GM18870 (cell line): Measurements from ENCODE around the gene HEATR5A.

ENCODE experiments used
- ATAC-seq: cut with Tn5 transposase; IDR thresholded peaks from one replicate; pipeline ENCODE4 v1.9.1; 2021; ENCODE audit warnings: moderate library complexity; ENCODE audit not compliant: unreplicated experiment

HEATR5A gene

DNA sequence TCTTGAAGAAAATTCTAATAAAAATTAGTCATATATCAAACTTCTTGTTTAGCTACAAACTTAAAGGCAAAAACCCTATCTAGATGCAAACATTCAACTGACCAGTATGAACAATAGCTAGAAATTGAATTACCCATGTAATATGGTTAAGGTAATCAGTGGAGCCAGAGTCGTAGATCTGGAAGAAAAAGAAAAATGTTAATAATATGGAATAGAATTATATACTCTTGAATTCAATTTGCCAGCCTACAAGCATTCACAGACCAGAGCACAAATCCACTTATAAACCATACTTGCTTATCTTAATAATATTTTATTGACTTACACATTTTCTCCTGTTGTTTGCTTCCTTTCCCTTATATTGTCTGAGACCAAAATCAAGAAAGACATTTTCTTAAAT is 7.7 kb upstream of the HEATR5A start:
- ATAC-seq, result no peak

DNA sequence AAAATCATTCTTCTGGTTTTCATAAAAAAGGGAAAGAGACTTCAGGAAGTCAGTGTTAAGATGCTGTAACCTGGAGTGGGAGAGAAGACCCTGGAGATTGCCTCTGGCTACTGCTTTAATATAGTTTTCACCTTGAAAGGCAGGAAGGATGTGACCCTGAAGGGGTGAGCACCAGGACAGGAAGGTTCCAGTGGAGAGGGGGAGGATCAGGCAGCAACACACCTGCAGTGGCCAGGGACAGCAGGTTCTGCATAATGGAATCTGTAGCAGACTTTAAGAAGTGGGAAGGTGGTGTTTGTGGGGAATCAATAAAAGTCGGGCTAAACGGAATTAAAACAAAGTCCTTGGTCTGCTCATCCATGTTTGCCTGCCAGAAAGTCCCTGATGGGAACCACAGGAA is 6.3 kb upstream of the HEATR5A start:
- ATAC-seq, result no peak

DNA sequence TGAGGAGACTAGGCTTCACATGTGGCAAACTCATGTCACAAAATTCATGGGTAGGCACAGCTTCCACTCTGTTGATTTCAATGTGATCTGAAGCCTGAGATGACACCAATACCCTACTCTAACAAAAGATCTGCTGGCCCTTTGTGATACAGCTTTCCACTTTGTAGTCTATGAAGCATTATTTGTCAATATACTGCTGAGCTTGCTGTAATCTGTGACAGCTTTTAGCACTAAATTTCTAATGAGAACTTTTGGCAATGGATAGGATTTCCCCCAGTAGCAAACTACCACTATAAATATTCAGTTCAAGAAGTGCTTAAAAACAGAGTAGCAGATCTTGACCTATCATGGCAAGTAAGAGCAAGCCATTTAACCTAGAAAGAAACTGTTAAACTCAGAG is 5.6 kb upstream of the HEATR5A start:
- no peak for ATAC-seq

DNA sequence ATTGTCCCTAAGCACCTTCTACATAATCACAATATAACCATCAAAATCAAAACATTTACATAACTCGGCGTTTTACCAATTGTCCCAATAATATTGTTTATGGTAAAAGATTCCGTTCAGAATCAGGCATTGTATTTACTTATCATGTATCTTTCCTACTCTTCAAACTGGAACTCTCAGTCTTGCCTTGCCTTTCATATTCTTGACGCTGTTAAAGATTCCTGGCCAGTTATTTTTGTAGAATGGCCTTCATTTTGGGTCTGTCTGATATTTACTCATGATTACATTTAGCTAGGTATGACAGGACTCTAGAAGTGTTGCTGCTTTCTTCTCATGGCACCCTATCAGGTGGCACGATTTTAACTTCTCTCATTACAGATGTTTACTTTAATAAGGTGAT is 850 bp upstream of the HEATR5A start:
- no peak for ATAC-seq

DNA sequence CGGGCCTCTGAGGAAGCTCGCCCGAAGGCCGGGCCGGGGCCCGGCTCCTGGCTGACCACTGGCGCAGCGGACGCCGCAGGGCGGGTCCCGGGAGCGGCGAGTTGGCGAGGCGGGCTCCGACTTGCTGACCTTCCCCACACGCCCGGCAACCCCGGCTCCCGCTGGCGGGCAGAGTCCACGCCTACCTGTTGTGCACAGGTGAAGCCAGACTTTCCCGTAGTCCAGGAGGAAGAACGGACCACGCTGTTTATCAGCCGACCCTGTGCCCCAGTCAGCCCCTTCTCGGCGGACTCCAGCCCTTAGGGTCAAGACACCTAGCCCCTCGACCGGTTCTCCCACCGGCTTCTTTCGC is 407 bp downstream of the HEATR5A start:
- peak; percentile 4 for ATAC-seq

DNA sequence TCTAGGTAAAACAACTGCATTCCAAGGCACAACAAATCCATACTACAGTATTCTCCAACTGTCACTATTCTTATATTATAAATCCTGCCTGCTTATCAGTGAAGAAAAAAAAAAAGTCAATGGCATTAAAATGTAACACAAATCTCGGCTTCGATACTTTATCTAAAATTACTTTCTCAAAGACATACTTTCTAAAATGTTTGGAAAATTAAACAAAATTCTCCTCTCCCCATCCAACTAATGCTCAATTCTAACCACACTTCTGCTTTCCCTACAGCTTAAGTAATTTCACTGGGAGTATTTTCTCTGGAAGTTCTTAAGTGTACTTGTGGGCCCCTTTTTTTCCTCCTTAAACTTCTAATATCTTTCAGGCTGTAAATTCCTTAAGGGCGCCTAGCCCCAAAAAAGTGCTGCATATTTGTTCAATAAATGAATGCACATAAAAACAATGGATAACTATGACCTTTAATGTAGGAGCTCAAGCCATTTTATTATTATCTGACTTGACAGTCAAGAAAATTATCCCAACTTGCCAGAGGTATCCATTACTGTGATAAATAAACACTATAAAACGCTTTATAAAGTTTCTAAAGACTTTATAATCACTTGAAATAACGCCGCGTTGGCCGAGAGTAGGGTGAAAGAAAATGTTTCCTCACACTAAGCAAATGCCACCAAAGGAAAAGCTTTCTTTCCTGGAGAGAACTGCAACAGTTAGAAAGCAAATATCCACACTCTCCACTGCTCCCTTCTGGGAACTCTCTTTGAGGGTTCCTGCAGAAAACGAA is 977 bp downstream of the HEATR5A start:
- ATAC-seq, result no peak

DNA sequence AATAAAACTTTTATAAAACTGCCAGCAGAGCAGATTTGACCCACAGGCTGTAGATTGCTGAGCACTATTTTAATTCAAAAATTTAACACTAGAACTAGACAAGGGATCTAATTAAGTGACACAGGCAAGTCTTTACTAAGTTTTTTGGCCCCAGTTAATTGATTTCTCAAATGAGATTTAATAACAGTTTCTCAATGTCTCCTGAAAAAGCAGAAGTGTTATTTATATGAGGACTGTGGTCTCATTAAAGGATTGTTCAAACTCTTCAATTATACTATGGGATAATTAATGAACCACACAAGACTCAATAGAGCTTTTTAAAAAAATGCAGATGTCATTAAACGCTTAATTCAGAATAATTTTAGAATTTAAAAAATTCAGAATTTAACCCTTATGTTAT is 1.9 kb downstream of the HEATR5A start:
- ATAC-seq, result no peak

DNA sequence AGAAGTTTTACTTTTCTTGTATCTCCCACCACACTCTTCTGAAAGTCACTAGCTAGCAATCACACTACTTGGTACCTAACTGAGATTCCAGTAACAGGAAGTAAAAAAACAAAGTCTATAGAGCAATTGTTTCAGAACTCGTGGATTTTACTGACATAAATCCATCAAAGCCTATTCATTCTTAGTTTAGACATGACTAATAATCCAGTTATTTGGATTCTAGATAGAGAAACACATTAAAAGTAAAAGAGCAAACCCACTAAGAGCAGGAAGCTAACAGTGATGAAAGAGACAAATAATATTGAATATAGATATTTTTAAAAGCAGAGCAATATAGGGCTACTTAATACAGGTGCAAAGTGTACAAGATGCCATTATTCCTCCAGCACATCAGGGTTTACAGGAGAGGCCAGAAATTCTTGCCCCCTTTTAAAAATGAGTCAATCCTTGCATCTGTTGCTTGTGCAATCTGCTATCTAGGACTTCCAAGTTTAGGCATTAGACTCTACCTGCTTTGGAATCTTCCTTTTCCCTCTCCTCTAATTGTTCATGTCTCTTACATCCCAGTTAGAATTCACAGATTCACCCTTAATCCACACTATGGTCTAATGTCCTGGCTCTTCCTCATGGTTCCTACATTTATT is 6.0 kb downstream of the HEATR5A start:
- no peak for ATAC-seq

DNA sequence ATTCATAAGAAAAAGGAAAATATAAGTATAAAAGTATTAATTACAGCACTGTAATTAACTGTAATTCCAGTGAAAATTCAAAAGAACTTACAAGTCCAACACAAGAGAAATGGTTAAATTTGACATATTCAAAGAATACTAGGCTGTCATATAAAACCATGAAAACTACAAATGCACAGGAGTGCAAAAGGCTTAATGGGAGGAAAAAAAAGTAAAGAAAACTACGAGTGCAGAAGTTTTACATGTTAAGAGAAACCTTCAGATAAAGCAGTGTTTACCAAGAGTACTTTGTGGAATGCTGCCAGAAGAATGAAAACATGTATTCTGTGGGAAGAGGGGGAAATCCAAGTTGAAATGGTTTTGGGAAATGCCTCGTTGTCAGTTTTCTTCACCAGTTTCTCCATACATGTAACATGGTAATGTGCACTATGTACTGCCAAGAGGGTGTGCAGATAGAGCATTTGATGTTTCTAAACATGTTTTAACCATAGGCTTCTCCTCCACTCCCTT is 9.1 kb downstream of the HEATR5A start:
- ATAC-seq, result no peak

DNA sequence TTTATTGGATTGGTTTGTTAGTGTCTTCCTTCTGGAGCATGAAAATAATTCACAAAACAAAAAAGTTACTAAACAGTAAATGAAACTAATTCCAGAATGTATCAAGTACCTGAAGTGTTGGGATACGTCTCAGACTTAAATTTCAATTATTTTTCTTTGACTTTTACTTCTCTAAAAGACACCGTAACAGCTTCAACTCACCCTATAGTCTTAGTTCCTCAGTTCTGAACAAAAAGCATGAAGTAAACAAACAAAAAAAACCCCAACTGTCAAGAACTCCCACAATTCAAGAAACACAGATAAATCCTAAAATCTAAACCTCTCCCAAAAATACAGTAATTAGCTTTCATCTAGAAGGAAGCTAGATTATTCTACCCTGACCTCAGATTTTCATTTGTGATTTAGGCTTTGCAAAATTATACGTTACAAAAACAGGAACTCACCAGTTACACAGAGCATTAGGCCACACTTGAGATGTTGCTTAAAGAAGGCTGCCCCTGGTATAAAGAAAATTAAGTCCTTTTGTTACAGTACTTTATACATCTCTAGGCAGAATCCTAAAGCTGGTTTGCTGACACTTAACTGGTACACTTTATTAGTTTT is 10.2 kb downstream of the HEATR5A start:
- ATAC-seq, result no peak

DNA sequence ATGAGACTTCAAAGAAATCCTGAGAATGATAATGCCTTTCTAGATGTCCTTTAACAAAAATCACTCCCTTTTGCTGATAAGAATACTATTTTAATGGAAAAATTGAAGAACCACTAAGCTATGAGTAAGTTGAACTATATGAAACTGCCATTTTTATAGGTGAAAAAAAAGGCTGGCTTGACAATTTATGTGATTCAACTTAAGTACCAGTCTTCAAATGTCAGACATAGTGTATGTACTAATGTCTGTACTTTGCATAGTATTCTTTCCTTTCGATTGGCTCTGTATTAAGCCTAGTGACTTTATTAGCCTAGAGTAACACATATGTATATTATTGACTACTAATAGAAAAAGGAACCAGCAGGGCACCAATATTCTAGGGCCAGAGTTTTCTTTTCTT is 11.9 kb downstream of the HEATR5A start:
- no peak for ATAC-seq

DNA sequence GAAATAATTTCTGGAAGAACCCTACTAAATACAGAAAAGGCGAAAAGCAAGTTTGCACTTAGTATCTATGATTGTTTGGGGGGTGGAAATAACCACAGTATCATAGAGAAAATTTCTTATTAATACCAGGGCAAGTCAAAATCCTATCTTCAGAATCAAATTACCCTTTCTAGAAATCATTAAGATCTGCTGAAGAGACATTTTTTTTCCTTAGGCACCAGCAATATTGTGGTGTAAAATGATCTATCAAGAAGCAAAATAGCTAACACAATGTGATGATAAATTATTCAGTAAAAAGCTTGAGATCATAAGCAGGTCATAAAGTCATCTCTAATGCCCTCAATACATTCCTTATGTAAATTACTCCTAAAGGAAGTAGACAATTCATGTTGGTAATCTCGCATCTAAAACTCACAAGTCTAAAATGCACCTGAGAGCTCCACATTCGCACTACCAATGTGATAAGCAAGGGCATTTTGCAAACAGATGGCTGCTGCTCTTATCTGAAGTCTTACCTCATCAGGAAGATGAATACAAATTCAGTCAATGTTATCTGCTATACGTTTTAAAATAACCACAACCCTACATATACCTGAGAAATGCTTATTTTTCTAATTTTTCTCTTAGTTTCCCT is 14.6 kb downstream of the HEATR5A start:
- no peak for ATAC-seq

DNA sequence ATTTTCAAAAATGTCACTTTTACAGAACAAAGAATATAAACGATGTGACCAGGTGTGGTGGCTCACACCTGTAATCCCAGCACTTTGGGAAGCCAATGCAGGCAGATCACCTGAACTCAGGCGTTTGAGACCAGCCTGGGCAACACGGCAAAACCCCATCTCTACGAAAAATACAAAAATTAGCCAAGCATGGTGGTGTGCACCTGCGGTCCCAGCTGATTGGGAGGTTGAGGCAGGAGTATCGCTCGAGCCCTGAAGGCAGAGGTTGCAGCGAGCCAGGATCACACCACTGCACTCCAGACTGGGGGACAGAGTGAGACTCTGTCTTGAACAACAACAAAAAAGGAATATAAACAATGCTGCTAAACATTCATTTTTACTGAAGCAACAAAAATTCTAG is 15.2 kb downstream of the HEATR5A start:
- ATAC-seq, result no peak

DNA sequence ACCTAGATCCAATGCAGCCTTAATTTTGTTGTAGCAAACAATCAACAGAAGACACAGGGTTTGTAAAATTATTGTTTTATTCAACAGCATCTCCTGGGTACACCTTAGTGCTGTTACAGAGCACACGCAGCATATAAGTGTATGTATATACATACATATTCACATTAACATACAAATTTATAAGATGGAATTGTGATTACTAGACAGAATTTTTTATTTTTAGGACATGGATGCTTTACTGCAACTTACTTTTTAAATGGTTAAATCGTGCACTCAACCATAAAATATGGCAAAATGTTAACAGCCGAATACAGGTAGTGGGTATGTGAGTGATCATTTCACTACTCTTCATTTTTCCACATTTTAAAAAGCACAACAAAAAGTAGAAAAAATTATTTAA is 16.6 kb downstream of the HEATR5A start:
- no peak for ATAC-seq

DNA sequence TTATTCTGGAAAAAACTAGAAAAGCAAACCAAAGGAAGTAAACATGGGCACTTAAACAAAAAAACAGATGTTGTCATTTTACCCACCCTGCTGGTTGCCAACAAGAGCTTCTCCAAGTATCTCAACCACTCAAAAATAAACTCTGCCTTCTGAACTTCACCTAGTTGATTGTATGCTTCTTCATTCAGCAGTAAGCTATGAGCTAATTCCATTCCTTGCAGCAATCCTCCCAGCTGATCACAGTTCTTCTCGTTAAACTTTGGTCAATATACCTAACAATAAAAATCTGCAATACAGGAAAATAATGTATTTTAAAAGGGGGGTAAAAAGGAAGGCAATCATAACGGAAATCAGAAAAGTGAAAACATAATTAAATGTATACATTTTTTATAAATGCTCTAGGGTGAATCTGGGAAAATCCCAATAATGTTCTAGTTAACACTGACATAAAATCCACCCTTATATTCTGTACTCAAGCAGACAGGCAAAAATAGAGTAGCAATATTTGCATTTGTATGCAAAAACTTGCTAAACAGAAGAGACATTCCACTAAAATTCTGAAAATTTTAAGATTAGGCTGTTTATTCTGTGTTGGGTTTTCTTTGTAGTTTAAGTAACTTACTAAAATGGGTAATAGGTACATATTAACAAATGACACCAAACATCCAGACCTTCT is 17.4 kb downstream of the HEATR5A start:
- ATAC-seq, result no peak

DNA sequence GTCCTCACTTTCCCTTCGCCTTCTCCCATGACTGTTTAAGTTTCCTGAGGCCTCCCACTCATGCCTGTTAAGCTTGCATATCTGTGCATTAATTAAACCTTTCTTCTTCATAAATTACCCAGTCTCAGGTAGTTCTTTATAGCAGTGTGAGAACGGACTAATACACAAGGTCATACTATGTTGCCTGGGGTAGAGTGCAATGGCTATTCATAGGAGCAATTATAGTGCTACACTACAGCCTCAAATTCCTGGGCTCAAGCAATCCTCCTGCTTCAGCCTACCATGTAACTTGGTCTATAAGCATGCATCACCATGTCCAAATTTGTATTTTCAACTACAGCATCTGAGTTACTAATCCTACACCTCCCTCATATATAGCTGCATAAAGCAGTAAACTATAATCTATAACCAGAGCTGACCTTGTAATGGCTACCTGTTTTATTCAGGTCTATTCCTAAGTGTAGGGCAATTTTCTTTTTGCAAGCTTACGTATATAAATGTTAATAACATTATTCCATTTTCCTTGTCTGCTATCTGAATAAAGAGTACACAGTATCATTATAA is 18.9 kb downstream of the HEATR5A start:
- no peak for ATAC-seq

DNA sequence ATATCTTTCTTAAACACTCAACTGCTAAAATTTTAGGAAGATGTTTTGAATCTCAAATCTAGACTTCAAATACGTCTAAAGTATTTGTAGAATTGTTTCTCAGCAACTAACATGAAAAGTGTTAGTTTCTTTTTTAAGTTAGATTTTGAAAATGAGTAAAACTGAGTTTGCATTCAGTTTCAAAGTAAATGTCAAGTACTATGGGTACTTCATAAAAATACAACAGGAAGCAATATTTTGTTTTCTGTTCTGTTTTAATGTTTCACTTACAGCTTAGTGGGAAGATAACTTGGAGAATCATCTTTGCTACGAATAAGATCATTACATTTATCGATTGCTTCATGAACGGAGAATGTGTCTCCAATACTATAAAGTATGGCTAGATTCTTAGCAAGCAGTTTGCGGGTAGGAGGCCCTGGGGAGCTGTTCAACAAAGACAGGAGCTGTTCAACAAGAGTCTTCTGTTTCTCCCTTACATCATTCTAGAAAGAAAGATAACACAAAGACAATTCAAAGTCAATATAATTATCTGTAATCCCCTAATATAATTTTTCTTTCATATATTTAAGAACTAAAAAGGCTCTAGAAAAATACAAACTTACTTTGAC is 20.2 kb downstream of the HEATR5A start:
- no peak for ATAC-seq

DNA sequence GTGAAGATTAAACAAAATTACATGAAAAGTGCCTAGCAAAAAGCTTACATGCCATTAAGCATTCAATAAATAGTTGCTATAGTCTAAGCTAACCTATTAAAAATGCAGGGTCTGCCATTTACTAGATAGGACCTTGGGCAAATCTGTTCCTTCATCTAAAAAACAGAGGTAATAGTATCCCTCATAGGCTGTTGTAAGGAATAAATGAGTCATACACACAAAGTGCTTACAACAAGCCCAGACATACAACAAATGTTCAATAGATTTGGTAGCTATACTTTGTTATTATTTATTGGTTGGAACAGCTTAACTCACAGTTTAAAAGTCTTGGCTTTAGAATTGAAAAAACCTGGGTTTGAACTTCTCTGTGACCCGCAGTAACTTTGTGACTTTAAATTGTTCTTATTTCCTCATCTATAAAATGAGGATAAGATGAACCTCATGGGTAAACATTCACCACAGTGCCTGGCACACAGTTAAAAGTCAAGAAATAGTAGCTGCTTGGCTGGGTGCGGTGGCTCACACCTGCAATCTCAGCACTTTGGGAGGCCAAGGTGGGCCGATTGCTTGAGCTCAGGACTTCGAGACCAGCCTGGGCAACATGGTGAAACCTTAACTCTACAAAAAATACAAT is 24.7 kb downstream of the HEATR5A start:
- no peak for ATAC-seq

DNA sequence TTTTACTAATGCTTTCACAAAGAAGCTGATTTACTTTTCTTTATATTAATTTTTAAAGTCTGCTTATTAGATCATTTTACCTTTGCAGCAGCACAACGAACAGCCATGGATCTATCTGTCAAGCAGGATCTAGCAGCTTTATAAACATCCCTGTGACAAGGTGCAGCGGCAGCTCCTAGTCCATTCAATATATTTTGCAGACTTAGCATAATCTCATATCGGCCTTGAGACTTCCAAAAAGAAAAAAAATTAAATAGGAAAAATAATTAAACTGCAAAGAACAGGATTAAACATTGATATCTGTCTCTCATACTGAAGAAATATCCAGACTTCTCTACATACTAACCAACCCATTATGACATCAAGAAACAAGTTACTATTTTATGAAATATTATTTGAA is 25.2 kb downstream of the HEATR5A start:
- ATAC-seq, result no peak

DNA sequence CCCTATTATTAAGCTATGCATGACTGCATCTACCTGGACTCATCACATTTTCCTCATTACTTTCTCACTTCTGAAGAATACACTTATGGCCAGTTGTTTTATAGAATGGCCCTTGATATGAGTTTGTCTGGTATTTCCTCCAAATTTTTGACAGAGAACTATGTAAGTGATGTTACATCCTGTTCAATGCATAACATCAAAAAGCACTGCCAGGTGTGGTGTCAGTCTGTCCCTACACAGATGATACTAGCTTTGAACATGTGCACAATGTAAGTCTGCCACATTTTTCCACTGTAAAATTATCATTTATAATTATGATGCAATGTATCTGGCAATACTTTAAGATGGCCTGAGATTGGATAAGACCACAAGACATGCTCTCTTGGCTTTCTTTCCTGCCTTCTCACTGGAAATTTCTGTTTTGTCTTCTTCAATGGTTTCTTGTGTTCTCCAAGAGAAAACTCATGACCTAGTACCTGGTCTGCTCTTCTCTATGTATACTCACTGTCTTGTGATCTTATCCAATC is 28.3 kb downstream of the HEATR5A start:
- ATAC-seq, result no peak
